Thyroid gland (tissue), 4 donors: ENCODE data around the gene TMPRSS5. TPM values are rescaled to one million over a fixed set of nuclear protein-coding genes. Genes with fewer than 3 reads are reported as not detected.
A peak's percentile ranks its signal among the peaks of the same experiment; 100 is the strongest.

ENCODE experiments used
- DNase-seq, 2 donors: peaks; one replicate each; pipeline ENCODE4 v3.0.0-alpha.2; 2019
- H3K27ac ChIP-seq, 3 donors: fragments of 200-600 bp; sonication (generic); 1 replicate in 2 of 3; 2 replicates in 1 of 3; pipeline ENCODE4 v1.5.1; 2016 to 2019; ENCODE audit warnings: mild to moderate bottlenecking in 1 of 3, moderate library complexity in 1 of 3
- H3K27me3 ChIP-seq: fragments of 200-600 bp; sonication (generic); one replicate; pipeline ENCODE4 v1.5.1; 2019
- H3K36me3 ChIP-seq, 2 donors: fragments of 200-600 bp; sonication (generic); one replicate each; pipeline ENCODE4 v1.5.1; 2016 to 2019
- H3K4me1 ChIP-seq, 2 donors: fragments of 200-600 bp; sonication (generic); one replicate each; pipeline ENCODE4 v1.5.1; 2017 to 2019
- H3K4me3 ChIP-seq, 3 donors: fragments of 200-600 bp; sonication (generic); replicated peaks in 1 of 3; 1 replicate in 2 of 3; 2 replicates in 1 of 3; pipeline ENCODE4 v1.5.1; 2016; ENCODE audit warnings: mild to moderate bottlenecking in 1 of 3
- H3K9me3 ChIP-seq: fragments of 200-600 bp; sonication (generic); one replicate; pipeline ENCODE4 v1.5.1; 2017
- POLR2A ChIP-seq, 2 donors: fragments of 450-650 bp; IDR thresholded peaks; one replicate each; pipeline ENCODE4 v1.6.1; 2017; ENCODE audit warnings: antibody characterized with exemption in 2 of 2, mild to moderate bottlenecking in 2 of 2, moderate library complexity in 1 of 2
- WGBS, 2 donors: methylation state at CpG; one replicate each; pipeline ENCODE4 v1.1.5; 2017; 5-methylcytosine and 5-hydroxymethylcytosine counted together
- intact Hi-C: fragments of 100-400 bp; cut with DNase I; formaldehyde crosslinking; loops from one replicate; pipeline ENCODE4 v1.15.1; 2023
- total RNA-seq, 4 donors: library from RNA; depleted of rRNA; stranded (reverse); fragments of >200 nt; gene quantifications; one replicate each; pipeline ENCODE4 v1.2.3, GENCODE V29; 2016
- TF ChIP-seq, protein P1 (sequence below), 6 experiments: fragments of 200-600 bp in 3 of 6; fragments of 450-650 bp in 3 of 6; sonication (generic) in 3 of 6; IDR thresholded peaks; one replicate each; pipeline ENCODE4 v1.5.1; 2016 to 2019; ENCODE audit warnings: antibody characterized with exemption in 6 of 6, mild to moderate bottlenecking in 2 of 6, inconsistent platforms in 1 of 6, moderate library complexity in 1 of 6

TMPRSS5 gene
- total RNA-seq, 4 donors from 2014 or later, result 0.40 to 0.59 (median 0.45) TPM; not detected in 1

DNA sequence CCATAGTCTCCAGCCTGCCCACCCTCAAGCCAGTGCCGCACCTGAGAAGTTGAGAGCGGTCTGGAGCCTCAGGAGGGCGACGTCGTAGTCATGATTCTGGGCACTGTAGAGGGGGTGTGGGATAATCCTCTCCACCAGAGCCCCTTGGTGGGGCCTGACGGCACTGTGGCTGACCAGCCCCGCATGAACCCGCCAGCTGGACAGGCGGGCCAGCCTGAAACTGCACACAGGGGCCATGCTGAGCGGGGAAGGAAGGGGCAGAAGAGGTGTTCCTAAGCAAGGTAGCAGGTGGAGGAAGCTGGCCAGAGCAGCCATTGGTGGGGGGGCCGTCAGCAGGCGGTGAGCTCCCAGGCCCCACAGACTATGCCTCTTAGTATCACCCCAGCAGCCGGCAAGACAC, 13.1 kb downstream of the TMPRSS5 start:
- WGBS, 2 donors, result 89 to 91% methylated on average over 12 to 13 of the region's 13 CpGs
- Histone ChIP-seq H3K27ac (no peak overlapping the region), H3K36me3 (no peaks in the 10 kb centered on the region), H3K4me3 (no peak overlapping the region), H3K27me3 (no peaks in the 10 kb centered on the region), H3K4me1 (no peaks in the 10 kb centered on the region), H3K9me3 (no peaks in the 10 kb centered on the region)
- DNase-seq, result no peak
- intact Hi-C loops, result no loop called here
- TF ChIP-seq, protein P1, sequence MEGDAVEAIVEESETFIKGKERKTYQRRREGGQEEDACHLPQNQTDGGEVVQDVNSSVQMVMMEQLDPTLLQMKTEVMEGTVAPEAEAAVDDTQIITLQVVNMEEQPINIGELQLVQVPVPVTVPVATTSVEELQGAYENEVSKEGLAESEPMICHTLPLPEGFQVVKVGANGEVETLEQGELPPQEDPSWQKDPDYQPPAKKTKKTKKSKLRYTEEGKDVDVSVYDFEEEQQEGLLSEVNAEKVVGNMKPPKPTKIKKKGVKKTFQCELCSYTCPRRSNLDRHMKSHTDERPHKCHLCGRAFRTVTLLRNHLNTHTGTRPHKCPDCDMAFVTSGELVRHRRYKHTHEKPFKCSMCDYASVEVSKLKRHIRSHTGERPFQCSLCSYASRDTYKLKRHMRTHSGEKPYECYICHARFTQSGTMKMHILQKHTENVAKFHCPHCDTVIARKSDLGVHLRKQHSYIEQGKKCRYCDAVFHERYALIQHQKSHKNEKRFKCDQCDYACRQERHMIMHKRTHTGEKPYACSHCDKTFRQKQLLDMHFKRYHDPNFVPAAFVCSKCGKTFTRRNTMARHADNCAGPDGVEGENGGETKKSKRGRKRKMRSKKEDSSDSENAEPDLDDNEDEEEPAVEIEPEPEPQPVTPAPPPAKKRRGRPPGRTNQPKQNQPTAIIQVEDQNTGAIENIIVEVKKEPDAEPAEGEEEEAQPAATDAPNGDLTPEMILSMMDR (IDR thresholded peaks at IDR 0.05), result no peak
- TF ChIP-seq POLR2A (IDR thresholded peaks at IDR 0.05), result no peak

DNA sequence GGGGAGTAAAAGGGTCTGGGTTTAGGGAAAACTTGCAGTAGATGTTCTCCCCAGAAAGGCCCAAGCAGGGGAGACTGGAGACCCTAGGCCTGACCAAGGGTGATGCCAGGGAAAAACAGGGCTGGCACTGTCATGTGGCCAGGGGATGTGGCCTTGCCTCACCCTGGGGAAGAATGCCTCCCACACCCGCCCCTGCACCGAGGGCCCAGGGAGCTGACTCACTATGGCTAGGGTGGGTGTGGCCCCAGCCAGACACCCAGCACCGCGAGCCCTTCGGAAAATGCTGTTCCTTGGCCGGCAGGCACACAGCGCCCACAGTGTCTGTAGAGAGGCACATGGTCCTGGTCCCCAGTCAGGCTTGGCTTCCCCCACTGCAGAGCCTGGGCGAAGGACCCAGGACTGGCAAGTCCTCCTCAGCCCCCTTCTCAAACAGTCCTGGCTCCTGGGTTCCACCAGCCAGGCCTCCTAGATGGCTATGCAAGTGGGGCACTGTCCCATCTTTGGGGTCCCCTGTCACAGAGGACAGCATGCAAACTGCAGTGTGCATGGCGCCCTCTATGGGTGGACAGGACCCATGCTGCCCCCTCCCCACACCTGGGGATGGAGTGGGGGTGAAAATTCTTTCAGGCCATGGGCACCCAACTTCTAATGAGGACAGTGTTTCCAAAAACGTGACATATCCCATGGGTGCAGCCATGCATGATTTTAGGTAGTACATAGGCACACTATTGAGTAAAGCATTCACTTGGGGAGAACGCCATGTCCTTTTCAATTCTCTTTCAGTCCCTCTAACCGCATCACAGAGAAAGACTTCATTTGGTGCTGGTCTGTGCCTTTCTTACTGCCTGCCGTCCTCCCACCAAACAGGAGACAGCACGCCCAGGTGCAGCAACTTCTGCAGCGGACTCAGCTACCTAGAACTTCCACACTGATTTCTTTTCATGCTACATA, 15.2 kb downstream of the TMPRSS5 start:
- Histone ChIP-seq H3K27ac (no peak overlapping the region), H3K4me1 (no peaks in the 10 kb centered on the region), H3K36me3 (no peaks in the 10 kb centered on the region), H3K4me3 (no peak overlapping the region), H3K9me3 (no peaks in the 10 kb centered on the region), H3K27me3 (no peaks in the 10 kb centered on the region)
- TF ChIP-seq, protein P1 (IDR thresholded peaks at IDR 0.05), result peak in 2 of 6 experiments; percentile 13 to 22
- no peak for TF ChIP-seq POLR2A (IDR thresholded peaks at IDR 0.05)
- 80 to 84% methylated on average over 12 to 15 of the region's 15 CpGs for WGBS, 2 donors
- intact Hi-C loops, result no loop called here
- no peak for DNase-seq

DNA sequence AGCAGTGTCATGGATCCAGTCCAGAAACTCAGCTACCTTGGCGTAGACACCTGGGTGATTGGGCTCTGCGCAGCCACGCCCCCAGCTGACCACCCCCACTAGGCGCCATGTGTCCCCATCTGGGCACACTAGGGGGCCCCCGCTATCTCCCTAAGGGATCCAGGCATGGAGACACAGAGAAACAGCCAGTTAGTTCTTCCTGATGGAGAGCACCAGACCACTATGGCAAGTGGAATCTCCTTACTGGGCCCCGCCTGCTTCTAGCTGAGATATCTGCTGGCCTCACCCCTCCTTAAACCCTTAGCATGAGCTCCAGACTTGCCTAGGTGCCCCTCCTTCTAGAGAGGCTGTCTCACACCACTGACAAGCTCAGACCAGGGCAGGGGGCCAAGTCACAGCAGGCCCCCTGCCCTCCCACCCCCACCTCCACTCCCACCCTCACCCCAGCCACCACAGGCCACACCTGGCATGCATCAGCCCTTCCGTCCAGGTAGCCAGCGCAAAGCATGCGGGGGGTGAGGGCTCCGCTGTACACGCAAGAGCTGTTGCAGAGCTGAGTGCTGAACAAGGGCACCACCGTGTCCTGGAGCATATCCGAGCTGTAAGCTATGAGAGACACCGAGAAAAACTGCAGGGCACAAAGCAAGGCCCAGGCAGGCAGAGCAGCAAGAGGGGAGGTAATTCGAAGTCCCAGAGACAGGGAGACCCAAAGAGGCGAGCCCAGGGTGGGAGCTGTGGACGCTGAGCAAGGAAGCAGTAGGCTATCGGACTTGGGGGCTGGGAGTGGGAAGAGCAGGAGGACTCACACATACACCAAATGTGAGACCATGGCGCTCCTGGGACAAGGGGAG, 16.1 kb downstream of the TMPRSS5 start:
- no peaks in the 10 kb centered on the region for H3K9me3 ChIP-seq
- H3K4me1 ChIP-seq, result no peaks in the 10 kb centered on the region
- no peak overlapping the region for H3K27ac ChIP-seq
- DNase-seq, result no peak
- H3K36me3 ChIP-seq, result no peaks in the 10 kb centered on the region
- TF ChIP-seq, protein P1 (IDR thresholded peaks at IDR 0.05), result no peak
- TF ChIP-seq POLR2A (IDR thresholded peaks at IDR 0.05), result no peak
- H3K27me3 ChIP-seq, result no peaks in the 10 kb centered on the region
- WGBS, 2 donors, result 88 to 90% methylated on average over 16 to 19 of the region's 19 CpGs
- no peak overlapping the region for H3K4me3 ChIP-seq
- intact Hi-C loops, result no loop called here

DNA sequence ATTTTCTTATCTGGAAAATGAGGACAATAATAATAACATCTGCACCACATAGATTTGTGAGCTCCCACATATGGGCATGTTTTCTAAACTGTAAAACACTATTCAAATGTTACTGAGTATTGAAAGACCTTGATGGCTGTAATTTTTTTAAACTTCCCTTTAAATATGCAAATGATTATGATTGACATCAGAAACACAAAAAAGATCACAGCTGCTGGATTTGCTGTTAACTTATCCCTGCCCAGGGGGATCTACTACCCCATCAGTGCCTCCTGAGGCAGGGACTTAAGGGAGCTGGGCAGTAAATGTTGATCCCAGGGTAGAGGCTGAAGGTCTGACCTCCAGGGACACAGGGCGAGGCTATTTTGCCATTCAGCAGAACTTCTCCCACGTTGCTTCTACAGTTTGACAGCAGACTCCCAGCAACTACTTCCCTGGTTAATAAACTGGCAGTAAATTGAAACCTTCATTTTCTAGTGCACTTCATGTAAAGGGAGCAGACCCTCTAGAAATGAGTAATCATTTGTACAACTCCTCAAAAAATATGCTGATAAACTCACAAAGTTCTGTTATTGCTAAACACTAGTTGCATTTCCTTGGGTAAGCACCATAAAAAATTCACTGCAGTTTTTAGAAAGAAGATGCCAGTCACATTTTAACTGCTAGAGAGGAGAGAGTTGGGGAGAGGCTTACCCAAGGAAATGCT, 20.3 kb downstream of the TMPRSS5 start:
- intact Hi-C loops, result no loop called here
- TF ChIP-seq, protein P1 (IDR thresholded peaks at IDR 0.05), result no peak
- no peak for TF ChIP-seq POLR2A (IDR thresholded peaks at IDR 0.05)
- H3K4me1 ChIP-seq, result peaks cover 7 to 9% of the 10 kb centered on the region in 2 donors

More for the DNA sequence above, 20.3 kb downstream of the TMPRSS5 start:
- no peak for DNase-seq
- no peak overlapping the region for H3K27ac ChIP-seq
- no peak overlapping the region for H3K4me3 ChIP-seq
- whole genome bisulfite sequencing, 2 donors, result 72 to 90% methylated on average over 2 of the region's 2 CpGs
- H3K36me3 ChIP-seq, result no peaks in the 10 kb centered on the region
- H3K27me3 ChIP-seq, result no peaks in the 10 kb centered on the region
- H3K9me3 ChIP-seq, result no peaks in the 10 kb centered on the region
